Middle frontal gyrus (tissue), 1 donor: ENCODE results near the gene HCFC2.

Experiments used
- DNase-seq: peaks from one replicate; pipeline ENCODE4 v3.0.0-alpha.2; 2015; ENCODE audit warnings: low spot score; ENCODE audit errors: extremely low spot score

The HCFC2 gene

GRCh38 chr12:104056419-104056972, 7.8 kb upstream of the HCFC2 start:
- DNase-seq, result no peak

DNA sequence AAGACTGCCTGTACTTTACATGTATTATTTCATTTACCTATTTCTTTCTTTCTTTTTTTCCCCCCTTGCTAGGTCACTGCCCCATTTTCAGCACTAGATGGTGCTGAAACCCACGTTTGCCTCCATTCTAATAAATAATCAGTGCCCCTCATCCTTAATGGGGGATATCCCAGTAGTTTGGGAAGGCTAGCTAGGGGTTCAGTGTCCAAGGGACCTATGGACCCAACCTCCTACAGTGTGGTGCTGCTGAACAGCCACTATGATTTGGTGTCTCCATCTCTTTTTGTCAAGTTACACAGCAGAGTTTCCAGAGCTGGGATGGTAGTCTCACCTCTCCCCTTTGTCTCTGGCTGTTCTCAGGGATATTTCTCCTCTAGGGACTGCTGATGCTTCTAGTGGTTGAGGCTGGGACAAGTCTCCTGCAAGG, 6.5 kb upstream of the HCFC2 start:
- no peak for DNase-seq

DNA sequence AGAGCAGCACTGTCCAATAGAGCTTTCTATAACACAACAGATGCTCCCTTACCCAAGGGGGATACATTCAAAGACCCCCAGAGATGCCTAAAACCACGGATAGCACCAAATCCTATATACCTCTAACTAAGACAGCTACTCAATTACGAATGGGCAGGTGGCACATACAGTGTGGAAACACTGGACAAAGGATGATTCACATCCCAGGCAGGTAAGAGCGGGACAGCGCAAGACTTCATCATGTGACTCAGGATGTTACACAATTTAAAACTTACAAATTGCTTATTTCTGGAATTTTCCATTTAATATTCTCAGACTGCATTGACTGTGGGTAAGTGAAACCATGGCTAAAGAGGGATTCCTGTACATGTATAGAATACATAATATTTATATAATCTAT, 5.5 kb upstream of the HCFC2 start:
- no peak for DNase-seq

GRCh38 chr12:104059963-104060362, 4.4 kb upstream of the HCFC2 start:
- DNase-seq, result no peak

- DNase-seq, result no peak
These were observed 3.5 kb upstream of the HCFC2 start for GRCh38 chr12:104060791-104061190.

DNA sequence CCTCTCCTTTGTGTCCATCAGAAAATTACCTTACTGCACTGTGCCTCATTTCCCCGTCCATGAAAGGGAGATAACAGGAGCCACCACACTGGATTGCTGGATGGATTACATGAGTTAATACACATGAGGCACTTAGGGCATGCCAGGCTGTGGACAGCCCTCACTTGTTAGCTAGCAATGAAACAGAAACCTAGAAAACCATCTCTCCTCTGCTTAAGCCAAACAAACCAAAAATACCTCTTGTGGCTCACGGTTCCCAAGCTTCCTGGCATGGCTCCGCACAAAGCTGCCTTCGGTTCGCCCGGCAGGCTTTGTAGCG, 660 bp upstream of the HCFC2 start:
- DNase-seq, result no peak

- DNase-seq, result no peak
These were observed 604 bp downstream of the HCFC2 start for GRCh38 chr12:104064842-104065427.

DNA sequence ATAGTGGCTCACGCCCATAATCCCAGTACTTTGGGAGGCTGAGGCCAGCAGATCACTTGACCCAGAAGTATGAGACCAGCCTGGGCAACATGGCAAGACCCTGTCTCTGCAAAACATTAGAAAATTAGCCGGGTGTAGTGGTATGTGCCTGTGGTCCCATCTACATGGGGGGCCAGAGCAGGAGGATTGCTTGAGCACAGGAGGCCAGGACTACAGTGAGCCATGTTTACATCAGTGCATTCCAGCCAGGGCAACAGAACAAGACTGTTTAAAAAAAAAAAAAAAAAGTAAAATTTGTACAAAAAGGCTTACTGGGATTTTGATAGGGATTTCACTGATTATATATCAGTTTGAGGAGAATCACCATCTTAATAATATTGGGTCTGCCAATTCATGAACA, 7.8 kb downstream of the HCFC2 start:
- DNase-seq, result no peak

DNA sequence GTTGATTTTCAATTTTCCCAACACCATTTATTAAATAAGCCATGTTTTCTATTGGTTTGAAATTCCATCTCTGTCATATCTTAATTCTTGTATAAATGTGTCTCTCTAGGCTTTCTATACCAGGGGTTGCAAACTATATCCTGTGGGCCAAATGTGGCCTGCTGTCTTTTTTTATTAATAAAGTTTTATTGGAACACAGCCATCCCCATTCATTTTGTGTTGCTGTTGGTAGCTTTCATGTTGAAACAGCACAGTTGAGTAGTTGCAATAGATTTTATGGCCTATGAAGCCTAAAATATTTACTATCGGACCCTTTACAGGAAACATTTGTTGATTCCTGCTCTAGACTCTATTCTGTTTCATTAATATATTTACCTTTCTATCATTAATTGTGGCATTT, 9.4 kb downstream of the HCFC2 start:
- DNase-seq, result no peak

DNA sequence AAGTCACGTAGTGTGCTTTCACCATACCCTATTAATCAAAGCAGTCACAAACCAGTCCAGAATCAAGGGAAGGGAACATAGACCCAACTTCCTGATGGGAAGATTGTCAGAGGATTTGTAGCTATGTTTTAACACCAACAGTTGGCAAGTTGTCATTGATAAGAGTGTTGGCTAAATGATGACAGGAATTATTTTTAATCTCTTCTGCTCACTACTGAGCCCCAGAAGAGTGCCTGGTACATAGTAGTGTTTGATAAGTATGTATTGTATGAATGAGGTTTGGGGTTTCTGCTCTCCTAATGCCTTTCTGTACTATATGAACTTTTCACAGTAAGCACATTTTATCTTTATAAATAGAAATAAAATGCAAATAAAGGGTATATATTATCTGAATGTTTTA, 14.7 kb downstream of the HCFC2 start:
- DNase-seq, result no peak

DNA sequence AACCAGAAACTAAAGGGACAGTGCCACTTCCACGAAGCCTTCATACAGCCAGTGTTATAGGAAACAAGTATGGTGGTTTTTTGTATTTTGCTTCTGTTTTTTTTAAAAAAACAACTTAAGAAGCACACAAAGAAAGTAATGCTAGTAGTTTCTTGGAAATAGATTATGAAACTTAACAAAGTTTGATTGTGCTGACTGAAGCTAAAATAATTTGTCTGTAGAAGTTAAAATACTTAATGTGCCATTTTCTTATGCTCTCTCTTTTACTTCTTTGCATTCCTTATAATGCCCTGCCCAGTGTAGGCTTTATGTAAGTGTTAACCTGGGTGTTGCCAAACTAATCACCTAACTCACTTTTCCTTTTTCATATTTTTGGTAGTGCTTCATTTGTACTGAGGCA, 16.4 kb downstream of the HCFC2 start:
- DNase-seq, result no peak

DNA sequence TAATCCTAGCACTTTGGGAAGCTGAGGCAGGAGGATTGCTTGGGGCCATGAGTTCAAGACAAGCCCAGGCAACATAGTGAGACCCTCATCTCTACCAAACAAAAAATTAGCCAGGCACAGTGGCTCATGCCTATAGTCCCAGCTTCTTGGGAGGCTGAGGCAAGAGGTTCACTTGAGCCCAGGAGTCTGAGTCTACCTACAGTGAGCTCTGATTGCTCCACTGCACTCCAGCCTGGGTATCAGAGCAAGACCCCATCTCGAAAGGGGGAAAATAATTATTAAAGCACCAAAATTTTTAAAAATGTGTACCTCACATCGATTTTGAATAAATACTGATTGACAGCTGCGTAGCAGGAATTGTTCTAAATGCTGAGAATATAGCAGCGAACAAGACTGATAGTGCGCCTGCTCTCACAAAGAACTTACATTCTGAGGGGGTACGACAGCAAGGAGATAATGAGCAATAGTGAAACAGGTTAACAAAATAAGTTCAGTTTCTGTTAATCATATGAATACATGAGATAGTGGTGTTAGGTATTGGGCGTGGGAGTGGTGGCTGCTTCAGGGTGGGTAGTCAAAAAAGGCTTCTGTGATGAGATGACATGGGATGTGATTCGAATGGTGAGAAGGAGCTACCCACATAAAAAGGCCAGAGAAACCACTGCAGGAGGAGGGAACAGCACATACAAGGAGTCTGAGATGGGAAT, 19.6 kb downstream of the HCFC2 start:
- DNase-seq, result no peak

DNA sequence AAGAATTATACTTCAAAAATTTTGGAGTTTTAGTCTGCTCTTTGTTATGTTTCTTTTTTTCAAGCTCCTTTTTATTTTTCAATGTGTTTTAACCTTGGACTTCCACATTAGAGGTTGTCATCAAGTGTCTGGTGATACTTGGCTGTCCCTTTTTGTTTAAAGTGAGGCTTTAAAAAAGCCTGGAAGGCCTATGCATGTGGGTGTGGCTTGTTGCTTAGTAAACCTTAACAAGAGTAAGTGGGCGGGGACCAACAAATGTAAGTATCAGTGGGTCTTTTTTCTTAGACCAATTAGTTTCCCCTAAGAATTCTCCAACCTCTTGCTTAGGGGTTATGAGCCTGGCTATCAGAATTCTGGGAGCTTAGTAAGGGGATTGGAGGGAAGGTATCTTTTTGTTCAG, 26.4 kb downstream of the HCFC2 start:
- no peak for DNase-seq

DNA sequence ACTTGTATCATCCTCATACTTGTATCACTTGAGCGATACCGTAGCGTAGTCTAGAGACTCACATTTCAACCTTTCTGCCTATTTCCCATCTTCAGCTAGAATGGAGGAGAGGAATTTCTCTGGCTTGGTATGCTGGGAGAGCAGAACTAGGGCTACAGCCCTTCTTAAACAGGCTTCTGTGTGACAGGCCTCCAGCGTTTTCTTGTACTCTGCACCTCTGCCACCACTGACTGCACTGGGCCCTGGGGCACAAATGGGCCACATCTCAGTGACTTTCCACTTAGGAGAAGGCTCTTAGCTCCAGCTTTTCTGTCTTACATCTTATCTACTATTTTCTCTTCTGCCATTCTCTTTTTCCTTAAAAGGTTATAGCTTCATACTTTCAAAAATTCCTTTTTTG, 26.8 kb downstream of the HCFC2 start:
- DNase-seq, result no peak

DNA sequence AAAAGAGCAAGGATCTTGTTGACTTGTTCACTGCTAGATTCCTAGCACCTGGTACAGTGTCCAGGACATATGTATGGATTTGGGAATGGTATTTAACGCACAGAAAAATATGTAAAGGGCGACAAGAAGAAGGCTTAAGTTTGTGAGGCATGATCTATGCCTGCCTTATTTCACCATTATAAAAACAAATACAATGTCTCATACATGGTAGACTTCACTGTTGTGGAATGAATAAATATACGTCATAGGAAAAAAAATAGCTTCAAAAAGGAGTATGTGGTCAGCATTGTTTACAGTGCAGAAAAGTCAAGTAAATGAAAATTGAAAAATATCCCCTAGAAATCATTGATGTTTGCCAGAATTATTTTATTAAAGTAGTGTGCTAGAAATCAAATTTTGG, 30.0 kb downstream of the HCFC2 start:
- no peak for DNase-seq

DNA sequence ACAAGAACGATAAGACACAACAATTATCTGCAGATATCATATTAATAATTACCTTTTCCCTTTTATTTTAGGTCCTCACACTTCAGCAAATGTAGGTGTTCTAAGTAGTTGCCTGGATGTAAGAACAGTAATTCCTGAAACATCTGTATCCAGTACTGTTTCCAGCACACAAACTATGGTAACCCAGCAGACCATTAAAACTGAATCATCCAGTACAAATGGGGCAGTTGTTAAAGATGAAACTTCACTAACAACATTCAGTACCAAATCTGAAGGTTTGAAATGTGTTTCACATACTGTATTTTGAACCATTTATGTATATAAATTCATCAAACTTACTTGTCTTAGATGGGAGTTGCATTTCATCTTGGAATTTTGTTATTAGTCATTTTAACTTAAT, 31.0 kb downstream of the HCFC2 start:
- DNase-seq, result no peak

GRCh38 chr12:104097954-104098353, 33.6 kb downstream of the HCFC2 start:
- DNase-seq, result no peak

DNA sequence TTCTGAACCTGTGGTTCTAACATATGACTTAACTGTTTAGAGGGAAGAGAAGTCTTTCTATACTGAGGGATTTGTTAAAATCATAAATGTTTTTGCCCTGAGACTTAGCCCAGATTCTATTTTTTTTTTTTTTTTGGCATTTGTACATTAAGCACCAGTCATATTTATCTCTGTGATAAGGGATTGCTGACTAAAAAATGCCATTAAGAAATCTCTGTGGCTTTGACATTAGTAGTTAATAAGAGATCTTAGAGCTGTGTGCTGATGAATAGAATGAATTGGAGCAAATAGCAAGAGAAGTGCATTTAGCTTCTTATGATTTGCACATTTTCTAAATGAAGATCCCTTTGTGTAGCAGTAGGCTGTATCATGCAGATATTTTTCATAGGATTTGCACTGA, 41.1 kb downstream of the HCFC2 start:
- DNase-seq, result no peak

DNA sequence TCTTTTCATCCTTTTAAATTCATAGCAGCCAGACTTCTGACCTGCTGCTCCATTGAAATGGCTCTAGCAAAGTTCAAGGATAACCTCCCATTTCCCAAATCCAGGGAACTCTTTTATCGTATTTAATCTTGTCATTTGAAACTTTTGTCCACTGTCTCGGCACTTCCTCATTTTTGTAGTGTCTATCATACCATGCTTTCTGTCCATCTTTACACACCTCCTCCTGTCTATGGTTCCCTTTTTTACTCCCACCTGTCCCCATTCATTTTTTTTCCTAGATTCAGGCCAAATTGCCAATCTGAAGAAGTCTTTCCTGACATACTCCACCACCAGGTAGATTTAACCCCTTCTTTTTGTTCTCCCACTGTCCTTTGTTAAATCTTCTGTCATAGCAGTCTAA, 42.6 kb downstream of the HCFC2 start:
- DNase-seq, result no peak

- DNase-seq, result peak; percentile 74
These were observed 44.6 kb downstream of the HCFC2 start for GRCh38 chr12:104108755-104109445.

GRCh38 chr12:104109446-104110271, 45.3 kb downstream of the HCFC2 start:
- no peak for DNase-seq
